ENCODE results near the gene FBXW11. TPM values are rescaled to one million over a fixed set of nuclear protein-coding genes. Genes with fewer than 3 reads are reported as not detected.

Gene FBXW11
- total RNA-seq, 1 experiment from 2014 or later = 54.8 TPM

- Histone ChIP-seq H3K4me1 (replicated peaks; ENCODE audit: insufficient read depth) (no peaks in the 10 kb centered on the region), H3K4me3 (no peak overlapping the region), H3K79me2 (ENCODE audit: low read depth) (no peaks in the 10 kb centered on the region), H2AFZ (no peak overlapping the region), H3K27me3 (ENCODE audit: insufficient read depth, low read depth) (no peaks in the 10 kb centered on the region), H3F3A (ENCODE audit: insufficient read depth, low read depth) (no peaks in the 10 kb centered on the region), H3K9me2 (ENCODE audit: insufficient read depth) (no peaks in the 10 kb centered on the region), H3K9me3 (ENCODE audit: insufficient read depth, low read depth) (no peaks in the 10 kb centered on the region), H3K36me3 (ENCODE audit: low read depth) (peaks cover 22% of the 10 kb centered on the region; the same call in 1 of the 2 replicates), H3K4me2 (no peak overlapping the region), H3K27ac (no peak overlapping the region), H4K20me1 (ENCODE audit: insufficient read depth) (peaks cover 3% of the 10 kb centered on the region; the same call in 1 of the 2 replicates)
- POLR2A ChIA-PET (ENCODE audit: unreplicated experiment) = no interaction called here
- no peak for DNase-seq
- TF ChIP-seq CTCF (conservative IDR thresholded peaks at IDR 0.05) (no peak), EZH2 (IDR thresholded peaks at IDR 0.05; ENCODE audit: low read depth) (no peak)
- CTCF ChIA-PET = no interaction called here
- intact Hi-C loops (cut with micrococcal nuclease; ENCODE audit: unreplicated experiment) = no loop called here
- BruUV-seq (replicated peaks) = no TSS peak
Observed at GRCh38 chr5:171867786-171868185, 138.7 kb downstream of the FBXW11 start.

GRCh38 chr5:171865471-171865870 is 141.0 kb downstream of the FBXW11 start:
- Histone ChIP-seq H3K4me3 (no peak overlapping the region), H3K79me2 (ENCODE audit: low read depth) (no peaks in the 10 kb centered on the region), H3K9me2 (ENCODE audit: insufficient read depth) (no peaks in the 10 kb centered on the region), H3K9me3 (ENCODE audit: insufficient read depth, low read depth) (no peaks in the 10 kb centered on the region), H3K27ac (no peak overlapping the region), H3F3A (ENCODE audit: insufficient read depth, low read depth) (no peaks in the 10 kb centered on the region), H3K4me1 (replicated peaks; ENCODE audit: insufficient read depth) (no peaks in the 10 kb centered on the region), H3K27me3 (ENCODE audit: insufficient read depth, low read depth) (no peaks in the 10 kb centered on the region), H2AFZ (no peak overlapping the region), H3K4me2 (no peak overlapping the region), H4K20me1 (ENCODE audit: insufficient read depth) (peaks cover 5% of the 10 kb centered on the region; the same call in 1 of the 2 replicates), H3K36me3 (ENCODE audit: low read depth) (peaks cover 15% of the 10 kb centered on the region; the same call in 1 of the 2 replicates)
- intact Hi-C loops (cut with micrococcal nuclease; ENCODE audit: unreplicated experiment) = no loop called here
- TF ChIP-seq CTCF (conservative IDR thresholded peaks at IDR 0.05) = no peak
- TF ChIP-seq EZH2 (IDR thresholded peaks at IDR 0.05; ENCODE audit: low read depth) = no peak
- POLR2A ChIA-PET (ENCODE audit: unreplicated experiment) = no interaction called here
- CTCF ChIA-PET = no interaction called here
- no TSS peak for BruUV-seq (replicated peaks)
- DNase-seq = no peak

- BruUV-seq (replicated peaks) = no TSS peak
- Histone ChIP-seq H3K79me2 (ENCODE audit: low read depth) (no peaks in the 10 kb centered on the region), H3K36me3 (ENCODE audit: low read depth) (peaks cover 11% of the 10 kb centered on the region; the same call in 1 of the 2 replicates), H3K9me2 (ENCODE audit: insufficient read depth) (no peaks in the 10 kb centered on the region), H3K27me3 (ENCODE audit: insufficient read depth, low read depth) (no peaks in the 10 kb centered on the region), H2AFZ (no peak overlapping the region), H3F3A (ENCODE audit: insufficient read depth, low read depth) (no peaks in the 10 kb centered on the region), H3K9me3 (ENCODE audit: insufficient read depth, low read depth) (no peaks in the 10 kb centered on the region), H3K27ac (no peak overlapping the region), H3K4me3 (no peak overlapping the region), H3K4me2 (no peak overlapping the region), H3K4me1 (replicated peaks; ENCODE audit: insufficient read depth) (no peaks in the 10 kb centered on the region), H4K20me1 (ENCODE audit: insufficient read depth) (peaks cover 5% of the 10 kb centered on the region; the same call in 1 of the 2 replicates)
- TF ChIP-seq CTCF (conservative IDR thresholded peaks at IDR 0.05) = no peak
- TF ChIP-seq EZH2 (IDR thresholded peaks at IDR 0.05; ENCODE audit: low read depth) = no peak
- no peak for DNase-seq
- intact Hi-C loops (cut with micrococcal nuclease; ENCODE audit: unreplicated experiment) = loop anchor here (5.0 kb wide), 1 partner anchor 382 kb away; no protein-coding TSS in a partner anchor
- CTCF ChIA-PET = no interaction called here
- POLR2A ChIA-PET (ENCODE audit: unreplicated experiment) = no interaction called here
Observed at GRCh38 chr5:171863935-171864334, 142.5 kb downstream of the FBXW11 start.
